HEK293 (cell line): ENCODE measurements around the gene LIN52.
A peak's percentile ranks its signal among the peaks of the same experiment; 100 is the strongest.

Experiments used
- BCL11B ChIP-seq: fragments of 450-650 bp; formaldehyde crosslinking; IDR thresholded peaks from 2 replicates; pipeline ENCODE4 v1.5.1; 2016; ENCODE audit warnings: low read depth, missing biosample characterization, missing genetic modification characterization
- GFI1B ChIP-seq: fragments of 450-650 bp; formaldehyde crosslinking; IDR thresholded peaks from 2 replicates; pipeline ENCODE4 v1.5.1; 2016; ENCODE audit warnings: missing biosample characterization, missing genetic modification characterization
- GLIS2 ChIP-seq: fragments of 450-650 bp; formaldehyde crosslinking; IDR thresholded peaks from 2 replicates; pipeline ENCODE4 v1.5.1; 2016; ENCODE audit warnings: missing biosample characterization, missing genetic modification characterization
- HOXA7 ChIP-seq: sonication (generic); formaldehyde crosslinking; IDR thresholded peaks from 2 replicates; pipeline ENCODE4 v1.8.1; 2022; ENCODE audit warnings: missing genetic modification reagents, borderline replicate concordance
- MYNN ChIP-seq: fragments of 450-650 bp; formaldehyde crosslinking; IDR thresholded peaks from 2 replicates; pipeline ENCODE4 v1.5.1; 2016; ENCODE audit warnings: missing biosample characterization, missing genetic modification characterization, borderline replicate concordance
- OSR2 ChIP-seq: fragments of 450-650 bp; formaldehyde crosslinking; IDR thresholded peaks from 2 replicates; pipeline ENCODE4 v1.5.1; 2016; ENCODE audit warnings: missing biosample characterization, missing genetic modification characterization
- SP3 ChIP-seq: fragments of 450-650 bp; formaldehyde crosslinking; IDR thresholded peaks from 2 replicates; pipeline ENCODE4 v1.5.1; 2016; ENCODE audit warnings: missing biosample characterization, missing genetic modification characterization
- ZBTB20 ChIP-seq: fragments of 450-650 bp; formaldehyde crosslinking; IDR thresholded peaks from 2 replicates; pipeline ENCODE4 v1.5.1; 2016; ENCODE audit warnings: missing biosample characterization, missing genetic modification characterization
- ZNF133 ChIP-seq: fragments of 450-650 bp; formaldehyde crosslinking; IDR thresholded peaks from 2 replicates; pipeline ENCODE4 v1.5.1; 2016; ENCODE audit warnings: missing biosample characterization, missing genetic modification characterization
- ZNF138 ChIP-seq: fragments of 450-650 bp; formaldehyde crosslinking; IDR thresholded peaks from 2 replicates; pipeline ENCODE4 v1.5.1; 2016; ENCODE audit warnings: missing biosample characterization, missing genetic modification characterization, borderline replicate concordance
- ZNF221 ChIP-seq: fragments of 450-650 bp; formaldehyde crosslinking; IDR thresholded peaks from 2 replicates; pipeline ENCODE4 v1.5.1; 2017; ENCODE audit warnings: missing biosample characterization, missing genetic modification characterization, borderline replicate concordance
- ZNF223 ChIP-seq: fragments of 450-650 bp; formaldehyde crosslinking; IDR thresholded peaks from 2 replicates; pipeline ENCODE4 v1.5.1; 2016; ENCODE audit warnings: missing biosample characterization, missing genetic modification characterization
- ZNF239 ChIP-seq: fragments of 450-650 bp; formaldehyde crosslinking; IDR thresholded peaks from 2 replicates; pipeline ENCODE4 v1.5.1; 2016; ENCODE audit warnings: missing biosample characterization, missing genetic modification characterization
- ZNF324 ChIP-seq: fragments of 450-650 bp; formaldehyde crosslinking; IDR thresholded peaks from 2 replicates; pipeline ENCODE4 v1.5.1; 2016; ENCODE audit warnings: missing biosample characterization, missing genetic modification characterization
- ZNF335 ChIP-seq: fragments of 450-650 bp; formaldehyde crosslinking; conservative IDR thresholded peaks from 2 replicates; pipeline ENCODE4 v1.5.1; 2016; ENCODE audit warnings: missing biosample characterization, missing genetic modification characterization
- ZNF391 ChIP-seq: fragments of 450-650 bp; formaldehyde crosslinking; IDR thresholded peaks from 2 replicates; pipeline ENCODE4 v1.5.1; 2016; ENCODE audit warnings: low read depth, missing biosample characterization, missing genetic modification characterization, borderline replicate concordance
- ZNF548 ChIP-seq: fragments of 450-650 bp; formaldehyde crosslinking; IDR thresholded peaks from 2 replicates; pipeline ENCODE4 v1.5.1; 2016; ENCODE audit warnings: missing biosample characterization, missing genetic modification characterization
- ZNF596 ChIP-seq: fragments of 450-650 bp; IDR thresholded peaks from 2 replicates; pipeline ENCODE4 v1.5.0; 2018; ENCODE audit warnings: missing biosample characterization, mild to moderate bottlenecking, missing genetic modification characterization, moderate library complexity
- ZNF600 ChIP-seq: fragments of 450-650 bp; formaldehyde crosslinking; IDR thresholded peaks from 2 replicates; pipeline ENCODE4 v1.5.1; 2016; ENCODE audit warnings: missing biosample characterization, missing genetic modification characterization
- ZNF747 ChIP-seq: fragments of 450-650 bp; formaldehyde crosslinking; IDR thresholded peaks from 2 replicates; pipeline ENCODE4 v1.5.1; 2016; ENCODE audit warnings: missing biosample characterization, missing genetic modification characterization
- ZNF830 ChIP-seq: fragments of 450-650 bp; IDR thresholded peaks from 2 replicates; pipeline ENCODE4 v1.5.0; 2018; ENCODE audit warnings: missing biosample characterization, missing genetic modification characterization, low read depth, mild to moderate bottlenecking, moderate library complexity
- TF ChIP-seq, protein P1 (sequence below): fragments of 450-650 bp; formaldehyde crosslinking; IDR thresholded peaks from 2 replicates; pipeline ENCODE4 v1.5.1; 2017; ENCODE audit warnings: missing biosample characterization, mild to moderate bottlenecking, missing genetic modification characterization, moderate library complexity
- TF ChIP-seq, protein P2 (sequence below): fragments of 450-650 bp; formaldehyde crosslinking; IDR thresholded peaks from 2 replicates; pipeline ENCODE4 v1.5.1; 2016; ENCODE audit warnings: missing biosample characterization, missing genetic modification characterization
- TF ChIP-seq, protein P3 (sequence below): fragments of 450-650 bp; formaldehyde crosslinking; IDR thresholded peaks from 2 replicates; pipeline ENCODE4 v1.5.1; 2016; ENCODE audit warnings: missing biosample characterization, missing genetic modification characterization, borderline replicate concordance
- TF ChIP-seq, protein P4 (sequence below): fragments of 450-650 bp; formaldehyde crosslinking; IDR thresholded peaks from 2 replicates; pipeline ENCODE4 v1.5.1; 2016; ENCODE audit warnings: missing biosample characterization, missing genetic modification characterization, borderline replicate concordance
- TF ChIP-seq, protein P5 (sequence below): fragments of 450-650 bp; formaldehyde crosslinking; IDR thresholded peaks from 2 replicates; pipeline ENCODE4 v1.5.1; 2017; ENCODE audit warnings: missing biosample characterization, missing genetic modification characterization

LIN52 gene

DNA sequence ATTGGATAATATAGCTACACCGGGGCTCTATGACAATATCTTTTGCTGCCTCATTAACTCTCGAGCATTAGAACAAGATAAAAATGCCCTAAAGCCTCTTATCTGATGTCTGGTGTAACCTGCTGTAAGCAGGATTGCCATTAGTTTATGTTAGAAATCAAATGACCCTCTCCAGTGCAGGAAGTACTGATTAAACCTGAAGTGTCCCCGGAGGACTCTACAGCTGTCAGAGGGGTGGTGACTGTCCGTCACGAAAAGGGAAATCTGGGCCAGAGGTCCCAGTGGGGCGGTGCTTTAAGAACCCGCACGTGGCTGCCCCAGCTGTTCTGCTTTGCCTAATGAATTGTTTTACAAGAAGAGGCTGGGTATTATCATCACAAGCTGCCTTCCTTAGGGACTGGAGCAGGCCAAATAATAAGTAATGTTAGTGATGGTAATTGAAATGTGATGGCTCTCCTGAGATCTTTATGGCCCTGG, 55.7 kb downstream of the LIN52 start (continued):
- TF ChIP-seq ZNF391 (tag by site-specific recombination) (peak; percentile 93), ZNF596 (tag by site-specific recombination) (peak; percentile 76), SP3 (tag by site-specific recombination) (peak; percentile 72), ZNF133 (tag by site-specific recombination) (no peak), ZNF335 (tag by site-specific recombination) (no peak), ZNF221 (tag by site-specific recombination) (no peak), ZNF747 (no peak), ZNF239 (tag by site-specific recombination) (0 out of 2 replicates have a peak, but pooled peaks have one; percentile 34), MYNN (tag by site-specific recombination) (0 out of 2 replicates have a peak, but pooled peaks have one; percentile 33), ZNF830 (tag by site-specific recombination) (no peak), GFI1B (peak; percentile 99), BCL11B (tag by site-specific recombination) (0 out of 2 replicates have a peak, but pooled peaks have one; percentile 27), GLIS2 (tag by site-specific recombination) (peak; percentile 83), OSR2 (tag by site-specific recombination) (peak; percentile 99), ZBTB20 (tag by site-specific recombination) (0 out of 2 replicates have a peak, but pooled peaks have one; percentile 40), ZNF600 (tag by site-specific recombination) (peak; percentile 61; the same call in 1 of the 2 replicates), ZNF548 (tag by site-specific recombination) (no peak), ZNF223 (tag by site-specific recombination) (no peak), HOXA7 (CRISPR knock-in tag) (no peak), ZNF138 (tag by site-specific recombination) (no peak), ZNF324 (tag by site-specific recombination) (peak; percentile 83)
- TF ChIP-seq, protein P1, sequence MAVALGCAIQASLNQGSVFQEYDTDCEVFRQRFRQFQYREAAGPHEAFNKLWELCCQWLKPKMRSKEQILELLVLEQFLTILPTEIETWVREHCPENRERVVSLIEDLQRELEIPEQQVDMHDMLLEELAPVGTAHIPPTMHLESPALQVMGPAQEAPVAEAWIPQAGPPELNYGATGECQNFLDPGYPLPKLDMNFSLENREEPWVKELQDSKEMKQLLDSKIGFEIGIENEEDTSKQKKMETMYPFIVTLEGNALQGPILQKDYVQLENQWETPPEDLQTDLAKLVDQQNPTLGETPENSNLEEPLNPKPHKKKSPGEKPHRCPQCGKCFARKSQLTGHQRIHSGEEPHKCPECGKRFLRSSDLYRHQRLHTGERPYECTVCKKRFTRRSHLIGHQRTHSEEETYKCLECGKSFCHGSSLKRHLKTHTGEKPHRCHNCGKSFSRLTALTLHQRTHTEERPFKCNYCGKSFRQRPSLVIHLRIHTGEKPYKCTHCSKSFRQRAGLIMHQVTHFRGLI: peak; percentile 67; the same call in 1 of the 2 replicates
- TF ChIP-seq, protein P2, sequence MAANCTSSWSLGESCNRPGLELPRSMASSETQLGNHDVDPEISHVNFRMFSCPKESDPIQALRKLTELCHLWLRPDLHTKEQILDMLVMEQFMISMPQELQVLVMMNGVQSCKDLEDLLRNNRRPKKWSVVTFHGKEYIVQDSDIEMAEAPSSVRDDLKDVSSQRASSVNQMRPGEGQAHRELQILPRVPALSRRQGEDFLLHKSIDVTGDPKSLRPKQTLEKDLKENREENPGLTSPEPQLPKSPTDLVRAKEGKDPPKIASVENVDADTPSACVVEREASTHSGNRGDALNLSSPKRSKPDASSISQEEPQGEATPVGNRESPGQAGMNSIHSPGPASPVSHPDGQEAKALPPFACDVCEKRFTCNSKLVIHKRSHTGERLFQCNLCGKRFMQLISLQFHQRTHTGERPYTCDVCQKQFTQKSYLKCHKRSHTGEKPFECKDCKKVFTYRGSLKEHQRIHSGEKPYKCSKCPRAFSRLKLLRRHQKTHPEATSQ (tag by site-specific recombination): no peak
- TF ChIP-seq, protein P3, sequence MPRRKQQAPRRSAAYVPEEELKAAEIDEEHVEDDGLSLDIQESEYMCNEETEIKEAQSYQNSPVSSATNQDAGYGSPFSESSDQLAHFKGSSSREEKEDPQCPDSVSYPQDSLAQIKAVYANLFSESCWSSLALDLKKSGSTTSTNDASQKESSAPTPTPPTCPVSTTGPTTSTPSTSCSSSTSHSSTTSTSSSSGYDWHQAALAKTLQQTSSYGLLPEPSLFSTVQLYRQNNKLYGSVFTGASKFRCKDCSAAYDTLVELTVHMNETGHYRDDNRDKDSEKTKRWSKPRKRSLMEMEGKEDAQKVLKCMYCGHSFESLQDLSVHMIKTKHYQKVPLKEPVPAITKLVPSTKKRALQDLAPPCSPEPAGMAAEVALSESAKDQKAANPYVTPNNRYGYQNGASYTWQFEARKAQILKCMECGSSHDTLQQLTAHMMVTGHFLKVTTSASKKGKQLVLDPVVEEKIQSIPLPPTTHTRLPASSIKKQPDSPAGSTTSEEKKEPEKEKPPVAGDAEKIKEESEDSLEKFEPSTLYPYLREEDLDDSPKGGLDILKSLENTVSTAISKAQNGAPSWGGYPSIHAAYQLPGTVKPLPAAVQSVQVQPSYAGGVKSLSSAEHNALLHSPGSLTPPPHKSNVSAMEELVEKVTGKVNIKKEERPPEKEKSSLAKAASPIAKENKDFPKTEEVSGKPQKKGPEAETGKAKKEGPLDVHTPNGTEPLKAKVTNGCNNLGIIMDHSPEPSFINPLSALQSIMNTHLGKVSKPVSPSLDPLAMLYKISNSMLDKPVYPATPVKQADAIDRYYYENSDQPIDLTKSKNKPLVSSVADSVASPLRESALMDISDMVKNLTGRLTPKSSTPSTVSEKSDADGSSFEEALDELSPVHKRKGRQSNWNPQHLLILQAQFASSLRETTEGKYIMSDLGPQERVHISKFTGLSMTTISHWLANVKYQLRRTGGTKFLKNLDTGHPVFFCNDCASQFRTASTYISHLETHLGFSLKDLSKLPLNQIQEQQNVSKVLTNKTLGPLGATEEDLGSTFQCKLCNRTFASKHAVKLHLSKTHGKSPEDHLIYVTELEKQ: peak; percentile 97
- TF ChIP-seq, protein P4, sequence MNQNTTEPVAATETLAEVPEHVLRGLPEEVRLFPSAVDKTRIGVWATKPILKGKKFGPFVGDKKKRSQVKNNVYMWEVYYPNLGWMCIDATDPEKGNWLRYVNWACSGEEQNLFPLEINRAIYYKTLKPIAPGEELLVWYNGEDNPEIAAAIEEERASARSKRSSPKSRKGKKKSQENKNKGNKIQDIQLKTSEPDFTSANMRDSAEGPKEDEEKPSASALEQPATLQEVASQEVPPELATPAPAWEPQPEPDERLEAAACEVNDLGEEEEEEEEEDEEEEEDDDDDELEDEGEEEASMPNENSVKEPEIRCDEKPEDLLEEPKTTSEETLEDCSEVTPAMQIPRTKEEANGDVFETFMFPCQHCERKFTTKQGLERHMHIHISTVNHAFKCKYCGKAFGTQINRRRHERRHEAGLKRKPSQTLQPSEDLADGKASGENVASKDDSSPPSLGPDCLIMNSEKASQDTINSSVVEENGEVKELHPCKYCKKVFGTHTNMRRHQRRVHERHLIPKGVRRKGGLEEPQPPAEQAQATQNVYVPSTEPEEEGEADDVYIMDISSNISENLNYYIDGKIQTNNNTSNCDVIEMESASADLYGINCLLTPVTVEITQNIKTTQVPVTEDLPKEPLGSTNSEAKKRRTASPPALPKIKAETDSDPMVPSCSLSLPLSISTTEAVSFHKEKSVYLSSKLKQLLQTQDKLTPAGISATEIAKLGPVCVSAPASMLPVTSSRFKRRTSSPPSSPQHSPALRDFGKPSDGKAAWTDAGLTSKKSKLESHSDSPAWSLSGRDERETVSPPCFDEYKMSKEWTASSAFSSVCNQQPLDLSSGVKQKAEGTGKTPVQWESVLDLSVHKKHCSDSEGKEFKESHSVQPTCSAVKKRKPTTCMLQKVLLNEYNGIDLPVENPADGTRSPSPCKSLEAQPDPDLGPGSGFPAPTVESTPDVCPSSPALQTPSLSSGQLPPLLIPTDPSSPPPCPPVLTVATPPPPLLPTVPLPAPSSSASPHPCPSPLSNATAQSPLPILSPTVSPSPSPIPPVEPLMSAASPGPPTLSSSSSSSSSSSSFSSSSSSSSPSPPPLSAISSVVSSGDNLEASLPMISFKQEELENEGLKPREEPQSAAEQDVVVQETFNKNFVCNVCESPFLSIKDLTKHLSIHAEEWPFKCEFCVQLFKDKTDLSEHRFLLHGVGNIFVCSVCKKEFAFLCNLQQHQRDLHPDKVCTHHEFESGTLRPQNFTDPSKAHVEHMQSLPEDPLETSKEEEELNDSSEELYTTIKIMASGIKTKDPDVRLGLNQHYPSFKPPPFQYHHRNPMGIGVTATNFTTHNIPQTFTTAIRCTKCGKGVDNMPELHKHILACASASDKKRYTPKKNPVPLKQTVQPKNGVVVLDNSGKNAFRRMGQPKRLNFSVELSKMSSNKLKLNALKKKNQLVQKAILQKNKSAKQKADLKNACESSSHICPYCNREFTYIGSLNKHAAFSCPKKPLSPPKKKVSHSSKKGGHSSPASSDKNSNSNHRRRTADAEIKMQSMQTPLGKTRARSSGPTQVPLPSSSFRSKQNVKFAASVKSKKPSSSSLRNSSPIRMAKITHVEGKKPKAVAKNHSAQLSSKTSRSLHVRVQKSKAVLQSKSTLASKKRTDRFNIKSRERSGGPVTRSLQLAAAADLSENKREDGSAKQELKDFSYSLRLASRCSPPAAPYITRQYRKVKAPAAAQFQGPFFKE (tag by site-specific recombination): no peak
- TF ChIP-seq, protein P5, sequence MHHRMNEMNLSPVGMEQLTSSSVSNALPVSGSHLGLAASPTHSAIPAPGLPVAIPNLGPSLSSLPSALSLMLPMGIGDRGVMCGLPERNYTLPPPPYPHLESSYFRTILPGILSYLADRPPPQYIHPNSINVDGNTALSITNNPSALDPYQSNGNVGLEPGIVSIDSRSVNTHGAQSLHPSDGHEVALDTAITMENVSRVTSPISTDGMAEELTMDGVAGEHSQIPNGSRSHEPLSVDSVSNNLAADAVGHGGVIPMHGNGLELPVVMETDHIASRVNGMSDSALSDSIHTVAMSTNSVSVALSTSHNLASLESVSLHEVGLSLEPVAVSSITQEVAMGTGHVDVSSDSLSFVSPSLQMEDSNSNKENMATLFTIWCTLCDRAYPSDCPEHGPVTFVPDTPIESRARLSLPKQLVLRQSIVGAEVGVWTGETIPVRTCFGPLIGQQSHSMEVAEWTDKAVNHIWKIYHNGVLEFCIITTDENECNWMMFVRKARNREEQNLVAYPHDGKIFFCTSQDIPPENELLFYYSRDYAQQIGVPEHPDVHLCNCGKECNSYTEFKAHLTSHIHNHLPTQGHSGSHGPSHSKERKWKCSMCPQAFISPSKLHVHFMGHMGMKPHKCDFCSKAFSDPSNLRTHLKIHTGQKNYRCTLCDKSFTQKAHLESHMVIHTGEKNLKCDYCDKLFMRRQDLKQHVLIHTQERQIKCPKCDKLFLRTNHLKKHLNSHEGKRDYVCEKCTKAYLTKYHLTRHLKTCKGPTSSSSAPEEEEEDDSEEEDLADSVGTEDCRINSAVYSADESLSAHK: peak; percentile 95
